Measurements from ENCODE around the gene PACSIN1. TPM values are rescaled to one million over a fixed set of nuclear protein-coding genes. Genes with fewer than 3 reads are reported as not detected.

The PACSIN1 gene
- total and polyA plus RNA-seq, 2 experiments from 2014 or later, result 0.05 to 0.37 TPM

- Histone ChIP-seq H3K9me3 (ENCODE audit: low read depth) (no peaks in the 10 kb centered on the region), H3K36me3 (replicated peaks; ENCODE audit: insufficient read depth, low read depth) (no peaks in the 10 kb centered on the region), H3K27me3 (no peaks in the 10 kb centered on the region), H3K4me1 (ENCODE audit: insufficient read depth) (no peaks in the 10 kb centered on the region), H3K27ac (no peak overlapping the region), H3K79me2 (no peaks in the 10 kb centered on the region), H3K4me2 (no peak overlapping the region), H3K4me3 (no peak overlapping the region), H4K20me1 (ENCODE audit: insufficient read depth, poor library complexity, severe bottlenecking) (no peaks in the 10 kb centered on the region), H2AFZ (no peak overlapping the region), H3K9me2 (replicated peaks; ENCODE audit: insufficient read depth) (no peaks in the 10 kb centered on the region)
- TF ChIP-seq EZH2 (IDR thresholded peaks at IDR 0.05; ENCODE audit: borderline replicate concordance) (no peak), CTCF (IDR thresholded peaks at IDR 0.05; ENCODE audit: poor library complexity) (no peak), EZH2phosphoT487 (IDR thresholded peaks at IDR 0.05; ENCODE audit: low read depth, severe bottlenecking, unreplicated experiment) (no peak)
- 72% methylated on average over 7 of the region's 10 CpGs for WGBS (ENCODE audit: low lambda C conversion rate, missing lambda C conversion rate)
- DNase-seq (ENCODE audit: low spot score), result no peak
Measured at GRCh38 chr6:34553750-34554149, 87.9 kb downstream of the PACSIN1 start.

- H4K20me1 ChIP-seq (ENCODE audit: insufficient read depth, poor library complexity, severe bottlenecking), result no peaks in the 10 kb centered on the region
- no peaks in the 10 kb centered on the region for H3K27me3 ChIP-seq
- no peaks in the 10 kb centered on the region for H3K9me3 ChIP-seq (ENCODE audit: low read depth)
- WGBS (ENCODE audit: low lambda C conversion rate, missing lambda C conversion rate), result 66% methylated on average over 15 of the region's 15 CpGs
- no peak overlapping the region for H3K4me2 ChIP-seq
- no peak overlapping the region for H3K4me3 ChIP-seq
- H3K36me3 ChIP-seq (replicated peaks; ENCODE audit: insufficient read depth, low read depth), result no peaks in the 10 kb centered on the region
- H2AFZ ChIP-seq, result no peak overlapping the region
- TF ChIP-seq EZH2phosphoT487 (IDR thresholded peaks at IDR 0.05; ENCODE audit: low read depth, severe bottlenecking, unreplicated experiment) (no peak), EZH2 (IDR thresholded peaks at IDR 0.05; ENCODE audit: borderline replicate concordance) (no peak), CTCF (IDR thresholded peaks at IDR 0.05; ENCODE audit: poor library complexity) (no peak)
- no peak for DNase-seq (ENCODE audit: low spot score)
- no peaks in the 10 kb centered on the region for H3K9me2 ChIP-seq (replicated peaks; ENCODE audit: insufficient read depth)
- no peaks in the 10 kb centered on the region for H3K79me2 ChIP-seq
- no peak overlapping the region for H3K27ac ChIP-seq
- H3K4me1 ChIP-seq (ENCODE audit: insufficient read depth), result no peaks in the 10 kb centered on the region
Measured at GRCh38 chr6:34554291-34555006, 88.6 kb downstream of the PACSIN1 start.

GRCh38 chr6:34555007-34555322, 89.1 kb downstream of the PACSIN1 start:
- Histone ChIP-seq H3K4me2 (no peak overlapping the region), H3K9me3 (ENCODE audit: low read depth) (no peaks in the 10 kb centered on the region), H3K4me3 (no peak overlapping the region), H3K36me3 (replicated peaks; ENCODE audit: insufficient read depth, low read depth) (no peaks in the 10 kb centered on the region), H3K27ac (no peak overlapping the region), H2AFZ (no peak overlapping the region), H4K20me1 (ENCODE audit: insufficient read depth, poor library complexity, severe bottlenecking) (no peaks in the 10 kb centered on the region), H3K79me2 (no peaks in the 10 kb centered on the region), H3K9me2 (replicated peaks; ENCODE audit: insufficient read depth) (no peaks in the 10 kb centered on the region), H3K27me3 (no peaks in the 10 kb centered on the region), H3K4me1 (ENCODE audit: insufficient read depth) (no peaks in the 10 kb centered on the region)
- TF ChIP-seq EZH2 (IDR thresholded peaks at IDR 0.05; ENCODE audit: borderline replicate concordance) (no peak), CTCF (IDR thresholded peaks at IDR 0.05; ENCODE audit: poor library complexity) (no peak), EZH2phosphoT487 (IDR thresholded peaks at IDR 0.05; ENCODE audit: low read depth, severe bottlenecking, unreplicated experiment) (no peak)
- 96% methylated on average over 8 of the region's 11 CpGs for WGBS (ENCODE audit: low lambda C conversion rate, missing lambda C conversion rate)
- DNase-seq (ENCODE audit: low spot score), result no peak

Data from hepatocyte (in vitro differentiated cells).